NCI-H128 (cell line): Measurements from ENCODE around the gene COA5.
"Not testable (repeated sequence)": the region's sequence is repeated elsewhere in the genome, so short reads cannot be mapped to it uniquely, and the experiment has no call there.

Experiments used
- DNase-seq: peaks from one replicate; lab custom pipeline; 2025; ENCODE audit not compliant: unreplicated experiment; lab: John Stamatoyannopoulos, UW

COA5 gene

DNA sequence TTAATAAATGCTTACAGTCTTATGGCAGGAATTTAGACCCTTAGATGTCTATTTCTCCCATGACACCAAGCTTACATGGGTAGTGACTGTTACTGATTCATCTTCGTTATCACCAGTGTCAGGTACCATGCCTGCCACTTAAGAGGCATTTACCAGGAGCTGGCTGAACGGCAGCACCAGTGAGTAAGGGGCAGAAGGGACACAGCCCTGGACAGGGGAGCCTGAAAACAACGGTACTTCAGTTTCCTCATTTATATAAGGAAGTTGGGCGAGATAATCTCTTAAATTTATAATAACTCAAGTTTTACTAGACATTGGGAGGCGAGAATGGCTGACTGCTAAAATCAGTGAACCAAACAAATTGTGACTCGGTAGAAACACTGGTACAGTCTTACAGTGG lies 1.2 kb downstream of the COA5 start:
- DNase-seq: no peak

DNA sequence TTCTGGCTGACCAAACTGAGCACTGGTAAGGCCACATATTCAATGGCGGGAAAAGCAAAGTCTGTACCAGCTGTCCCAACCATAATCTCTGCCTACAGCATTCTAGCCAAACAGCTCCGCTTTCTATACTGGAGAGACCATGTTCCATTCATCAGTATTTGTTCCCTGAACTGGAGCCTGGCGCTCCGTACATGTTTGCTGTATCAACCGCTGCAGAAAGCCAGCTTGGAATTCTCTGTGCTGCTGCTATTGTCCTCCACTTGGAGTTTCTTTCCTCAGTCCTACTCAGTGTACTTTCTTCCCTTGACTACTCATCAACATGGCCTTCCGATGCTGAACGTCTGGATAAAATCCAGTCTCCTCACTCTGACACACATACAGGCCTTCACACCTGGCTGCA lies 1.9 kb downstream of the COA5 start:
- DNase-seq: no peak

DNA sequence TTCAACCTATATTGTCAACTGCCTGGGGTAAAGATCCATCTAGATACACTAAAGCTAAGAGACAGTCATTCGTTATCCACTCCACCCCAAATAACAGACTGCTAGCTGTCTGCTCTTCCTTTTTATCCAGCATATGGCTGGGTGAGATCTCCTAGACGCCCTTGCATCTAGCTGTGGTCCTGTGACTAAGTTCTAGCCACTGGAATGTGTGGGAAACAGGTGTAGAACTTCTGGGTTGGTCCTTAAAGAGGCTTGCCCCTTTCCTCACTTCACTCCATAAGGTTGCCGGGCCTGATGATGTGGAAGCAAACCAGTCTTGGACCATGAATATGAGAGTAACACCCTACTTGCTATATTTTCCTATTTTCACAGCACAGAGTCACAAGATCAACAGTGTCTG lies 3.2 kb downstream of the COA5 start:
- no peak for DNase-seq

DNA sequence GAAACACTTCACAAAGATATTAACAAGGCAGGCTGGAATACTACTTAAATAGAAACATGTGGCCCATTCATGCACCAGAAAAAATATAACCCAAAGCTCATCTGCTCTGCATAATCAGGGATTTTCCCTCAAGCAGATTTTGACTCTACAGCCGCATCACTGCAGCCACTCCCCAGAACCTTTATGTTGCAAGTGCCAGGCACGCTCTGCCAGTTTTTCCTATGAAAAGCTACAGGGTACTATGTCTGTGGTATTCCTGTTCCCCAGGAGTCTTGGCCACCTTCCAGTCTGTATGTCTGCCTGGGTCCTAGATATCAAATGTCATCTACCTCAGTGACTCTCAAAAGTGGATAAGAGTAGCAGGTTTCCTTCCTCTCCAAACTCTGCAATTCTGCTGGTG lies 3.8 kb downstream of the COA5 start:
- peak; percentile 66 for DNase-seq

DNA sequence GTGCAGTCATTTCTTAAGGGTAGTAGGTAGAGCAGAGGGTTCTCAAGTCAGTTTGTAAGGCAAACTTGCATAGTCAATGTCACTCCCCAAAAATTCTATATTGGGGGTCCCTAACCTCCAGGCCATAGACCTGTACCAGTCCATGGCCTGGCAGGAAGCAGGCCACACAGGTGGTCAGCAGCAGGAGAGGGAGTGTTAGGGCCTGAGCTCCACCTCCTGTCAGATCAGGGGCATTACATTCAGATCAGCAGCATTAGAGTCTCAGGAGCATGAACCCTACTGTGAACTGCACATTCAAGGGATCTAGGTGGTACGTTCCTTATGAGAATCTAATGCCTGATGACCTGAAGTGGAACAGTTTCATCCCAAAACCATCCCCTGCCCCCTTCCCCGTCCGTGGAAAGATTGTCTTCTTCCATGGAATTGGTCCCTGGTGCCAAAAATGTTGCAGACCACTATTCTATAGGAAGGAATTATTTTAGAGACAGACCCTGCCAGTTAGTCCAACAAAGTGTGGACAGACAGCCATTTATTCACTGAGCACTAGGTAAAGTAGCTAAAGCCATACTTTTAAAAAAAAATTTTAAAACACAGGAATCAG lies 6.7 kb downstream of the COA5 start:
- no peak for DNase-seq

DNA sequence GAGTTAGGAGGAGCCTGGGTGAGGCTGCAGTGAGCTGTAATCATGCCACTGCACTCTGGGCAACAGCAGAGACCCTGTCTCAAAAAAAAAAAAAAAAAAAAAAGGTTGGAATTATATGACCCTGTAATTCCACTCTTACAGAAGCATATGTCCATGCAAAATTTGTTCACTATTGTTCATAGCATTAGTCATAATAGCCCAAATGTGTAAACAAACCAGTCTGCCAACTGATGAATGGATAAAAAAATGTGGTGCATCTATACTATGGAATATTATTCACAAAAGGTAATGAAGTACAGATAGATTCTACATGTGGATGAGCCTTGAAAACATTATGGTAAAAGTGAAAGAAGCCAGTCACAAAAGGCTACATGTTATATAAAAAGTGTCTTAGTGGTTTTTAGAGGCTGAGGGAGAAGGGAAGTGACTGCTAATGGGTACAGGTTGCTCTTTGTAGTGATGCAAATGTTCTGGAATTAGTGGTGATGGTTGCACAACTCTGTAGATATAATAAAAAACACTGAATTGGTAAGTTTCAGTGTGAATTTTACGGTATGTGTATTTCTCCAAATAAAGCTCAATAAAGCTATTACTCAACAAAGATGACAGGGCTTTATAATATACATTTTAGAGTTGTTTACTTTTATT lies 9.4 kb downstream of the COA5 start:
- DNase-seq: no peak

DNA sequence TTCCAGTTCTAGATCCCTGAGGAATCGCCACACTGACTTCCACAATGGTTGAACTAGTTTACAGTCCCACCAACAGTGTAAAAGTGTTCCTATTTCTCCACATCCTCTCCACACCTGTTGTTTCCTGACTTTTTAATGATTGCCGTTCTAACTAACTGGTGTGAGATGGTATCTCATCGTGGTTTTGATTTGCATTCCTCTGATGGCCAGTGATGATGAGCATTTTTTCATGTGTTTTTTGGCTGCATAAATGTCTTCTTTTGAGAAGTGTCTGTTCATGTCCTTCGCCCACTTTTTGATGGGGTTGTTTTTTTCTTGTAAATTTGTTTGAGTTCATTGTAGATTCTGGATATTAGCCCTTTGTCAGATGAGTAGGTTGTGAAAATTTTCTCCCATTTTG lies 13.6 kb downstream of the COA5 start:
- DNase-seq: not testable (repeated sequence)

DNA sequence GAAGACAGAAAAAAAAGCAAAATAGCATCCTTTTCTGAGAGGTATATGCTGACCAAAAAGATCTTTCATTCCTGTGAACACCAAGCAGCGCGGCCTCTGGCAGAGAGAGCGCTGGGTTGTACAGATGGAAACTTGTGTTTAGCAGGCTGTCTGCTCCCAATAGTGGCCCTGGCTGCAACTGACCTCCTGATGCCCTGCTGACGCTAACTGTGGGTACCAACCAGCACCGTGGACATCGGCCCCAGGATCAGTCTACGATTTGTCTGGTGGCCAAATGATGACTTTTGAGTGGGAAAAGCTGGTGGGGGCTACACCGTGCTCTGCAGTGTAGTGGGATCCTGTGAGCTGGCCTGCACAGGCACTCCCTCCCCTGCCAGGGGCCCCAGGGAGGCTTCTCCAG lies 15.7 kb downstream of the COA5 start:
- DNase-seq: no peak

DNA sequence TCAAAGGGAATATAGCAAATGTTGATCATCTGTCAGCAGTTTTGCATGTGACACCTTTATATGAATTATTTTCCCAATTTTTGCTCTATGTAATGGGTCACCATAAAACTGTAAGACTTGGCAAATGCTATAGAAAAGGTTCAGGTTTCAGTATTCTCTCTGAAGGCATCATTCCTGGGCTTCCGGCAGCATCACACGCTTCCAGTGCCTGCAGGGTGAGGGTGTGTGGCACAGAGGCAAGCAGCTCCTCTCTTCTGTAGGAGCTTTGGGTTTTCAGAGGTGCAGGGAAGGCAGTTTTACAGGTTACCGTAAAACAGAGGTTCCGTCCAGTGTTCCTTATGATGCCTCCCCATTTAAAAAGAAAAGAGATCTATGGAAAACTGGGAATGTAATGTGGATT lies 18.8 kb downstream of the COA5 start:
- DNase-seq: no peak

DNA sequence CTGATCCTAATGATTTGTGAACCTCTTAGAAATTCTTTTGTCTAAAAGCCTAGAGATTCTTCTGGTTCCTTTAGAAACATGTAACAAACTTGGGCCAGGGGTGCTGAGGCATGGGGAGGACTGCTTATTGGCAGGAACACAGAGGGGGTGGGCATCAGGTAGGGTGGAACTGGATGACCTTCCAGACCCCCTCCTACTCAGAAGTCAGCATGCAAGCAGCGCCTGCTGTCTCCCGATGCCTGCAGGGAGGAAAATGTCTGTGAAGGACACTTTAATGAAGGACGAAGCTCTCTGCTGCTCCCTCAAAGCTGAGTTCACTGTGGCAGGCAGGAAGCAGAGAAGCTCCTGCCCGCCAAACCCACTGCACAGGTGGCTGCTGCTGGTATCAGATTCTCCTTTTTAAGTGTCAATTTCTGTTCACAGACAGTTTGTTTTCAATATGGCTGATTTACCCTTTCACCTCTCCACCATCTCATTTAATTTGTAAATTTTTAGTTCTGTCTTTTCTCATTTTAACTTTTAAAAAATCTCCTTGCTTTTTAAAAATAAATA lies 19.4 kb downstream of the COA5 start:
- DNase-seq: no peak

DNA sequence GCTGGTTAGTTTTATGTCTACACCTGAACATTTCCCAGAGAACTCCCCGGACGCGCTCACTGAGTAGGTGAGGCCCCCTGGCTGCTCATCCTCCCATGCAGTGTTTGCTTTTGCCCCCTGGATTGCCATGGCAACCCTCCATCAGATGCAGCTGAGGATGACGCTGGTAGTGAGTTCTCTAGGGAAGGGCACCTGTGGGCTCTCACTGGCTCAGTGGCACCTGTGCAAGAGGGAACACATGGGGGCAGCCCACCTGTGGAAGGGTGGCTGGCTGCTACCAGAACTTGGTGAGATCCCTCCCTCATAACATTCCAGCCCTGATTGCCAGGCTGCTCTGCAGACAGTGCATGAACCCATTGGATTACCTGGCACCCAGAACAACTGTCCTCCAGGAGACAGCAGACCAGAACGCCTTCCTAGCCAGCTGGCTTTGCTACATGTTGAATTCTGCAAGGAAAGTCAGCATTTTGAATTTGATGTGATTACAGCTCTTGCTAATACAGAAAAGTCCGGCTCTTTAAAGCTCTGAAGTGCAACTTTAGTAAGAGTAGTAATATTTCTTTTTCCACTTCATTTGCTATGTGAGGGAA lies 21.7 kb downstream of the COA5 start:
- no peak for DNase-seq

DNA sequence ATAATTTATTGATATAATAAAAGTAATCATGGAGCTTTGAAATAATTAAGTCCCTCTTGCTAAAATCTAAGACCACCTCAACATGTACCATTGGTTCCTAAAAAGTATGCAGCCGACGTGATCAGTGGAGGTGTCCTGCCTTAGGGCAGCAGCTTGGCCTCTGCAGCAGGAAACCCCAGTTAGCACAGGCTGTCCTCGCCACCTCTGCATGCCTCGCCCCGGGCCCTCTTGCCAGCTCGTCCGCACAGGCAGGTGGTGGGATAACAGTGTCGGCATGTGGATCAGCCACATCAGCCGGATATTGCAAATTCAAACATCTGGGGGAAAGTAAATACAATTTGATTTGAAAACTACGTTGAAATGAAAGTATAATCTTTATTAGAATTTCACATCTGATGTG lies 22.9 kb downstream of the COA5 start:
- DNase-seq: no peak

DNA sequence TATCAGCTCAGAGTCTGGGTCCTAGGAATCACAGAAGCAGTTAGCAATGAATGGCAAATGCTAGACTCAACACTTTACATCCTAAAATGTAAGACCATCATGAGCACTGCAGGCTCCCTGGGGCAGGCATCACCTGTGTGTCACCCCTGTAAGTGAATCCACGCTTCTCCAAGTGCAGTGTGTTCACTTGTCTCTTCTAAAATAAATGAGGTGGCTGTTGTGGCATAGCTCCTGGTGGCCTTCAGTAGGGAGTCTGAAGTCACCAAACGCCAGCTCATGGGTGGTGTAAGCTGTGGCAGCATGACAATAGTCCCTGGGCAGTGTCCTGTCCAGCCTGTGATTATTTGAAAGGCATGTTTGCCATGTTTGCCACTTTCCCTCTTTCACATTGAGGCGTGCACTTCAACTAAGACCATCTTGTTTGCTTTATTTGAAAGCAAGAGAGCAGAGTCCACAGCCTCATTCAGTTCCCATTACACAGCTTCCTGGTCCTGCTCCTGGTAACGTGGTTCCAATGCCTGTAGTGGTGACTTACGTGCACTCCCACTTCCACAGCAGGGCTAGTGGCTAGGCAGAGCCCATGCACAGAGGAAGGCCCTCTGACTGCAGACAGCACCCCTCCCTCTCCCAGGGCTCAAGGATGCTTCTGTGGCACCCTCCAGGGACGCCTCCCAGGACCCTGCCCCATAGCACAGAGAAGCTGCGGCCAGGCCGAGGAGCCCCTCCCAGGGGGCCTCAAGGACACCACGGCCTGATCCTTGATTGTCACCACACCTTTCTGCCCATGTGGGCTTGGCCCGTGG lies 24.3 kb downstream of the COA5 start:
- no peak for DNase-seq

DNA sequence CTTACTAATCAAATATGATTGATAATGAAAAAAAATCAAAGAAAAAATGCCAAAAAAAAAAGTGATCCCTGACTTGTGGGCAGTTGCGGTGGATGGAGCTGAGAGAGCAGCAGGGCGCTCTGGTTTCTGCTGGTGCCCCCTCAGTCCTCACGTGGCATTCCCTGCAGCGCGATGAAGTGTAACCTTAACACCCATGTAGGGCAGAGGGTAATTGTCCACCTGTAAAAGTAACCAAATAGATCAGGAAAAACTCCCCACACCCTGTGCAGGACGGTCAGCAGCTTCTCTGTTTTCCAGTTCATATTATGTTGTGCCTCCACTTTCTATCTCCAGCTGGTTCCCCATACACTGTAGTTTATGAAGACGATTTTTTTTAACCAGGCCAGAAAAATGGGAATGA lies 25.0 kb downstream of the COA5 start:
- no peak for DNase-seq

DNA sequence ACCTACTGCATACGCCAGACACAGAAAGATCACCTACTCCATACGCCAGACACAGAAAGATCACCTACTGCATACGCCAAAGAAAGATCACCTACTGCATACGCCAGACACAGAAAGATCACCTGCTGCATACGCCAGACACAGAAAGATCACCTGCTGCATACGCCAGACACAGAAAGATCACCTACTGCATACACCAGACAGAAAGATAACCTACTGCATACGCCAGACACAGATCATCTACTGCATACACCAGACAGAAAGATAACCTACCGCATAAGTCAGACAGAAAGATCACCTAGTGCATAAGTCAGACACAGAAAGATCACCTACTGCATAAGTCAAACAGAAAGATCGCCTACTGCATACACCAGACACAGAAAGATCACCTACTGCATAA lies 25.8 kb downstream of the COA5 start:
- no peak for DNase-seq

DNA sequence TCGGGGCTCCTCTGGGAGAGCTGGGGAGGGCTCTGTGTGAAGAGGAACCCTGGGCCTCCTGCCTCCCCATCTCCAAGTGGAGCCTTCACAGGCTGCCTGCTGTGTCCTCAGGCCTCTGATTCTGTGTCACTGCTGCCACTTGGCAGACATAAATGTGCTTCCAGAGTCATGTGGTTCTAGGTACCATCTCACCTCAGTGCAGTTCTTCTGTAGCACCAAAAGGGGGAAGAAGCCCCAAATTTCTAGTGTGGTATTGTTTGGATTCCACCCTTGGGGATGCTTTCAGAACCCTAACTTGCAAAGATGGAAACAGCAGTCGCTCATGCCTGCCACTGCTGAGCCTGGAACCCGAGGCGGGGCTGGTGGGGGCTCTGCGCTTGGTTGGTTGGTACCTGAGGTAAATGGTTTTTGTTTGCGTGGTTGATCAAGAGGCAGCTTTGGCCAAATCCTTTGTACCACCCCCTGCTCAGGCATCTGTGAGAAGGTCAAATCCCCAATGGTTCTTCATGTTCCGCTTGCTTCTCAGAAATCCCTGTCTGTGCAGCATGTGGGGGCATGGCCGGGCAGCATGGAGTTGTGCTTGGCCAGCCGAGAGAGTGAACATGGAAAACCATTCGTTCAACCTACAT lies 27.5 kb downstream of the COA5 start:
- DNase-seq: no peak

DNA sequence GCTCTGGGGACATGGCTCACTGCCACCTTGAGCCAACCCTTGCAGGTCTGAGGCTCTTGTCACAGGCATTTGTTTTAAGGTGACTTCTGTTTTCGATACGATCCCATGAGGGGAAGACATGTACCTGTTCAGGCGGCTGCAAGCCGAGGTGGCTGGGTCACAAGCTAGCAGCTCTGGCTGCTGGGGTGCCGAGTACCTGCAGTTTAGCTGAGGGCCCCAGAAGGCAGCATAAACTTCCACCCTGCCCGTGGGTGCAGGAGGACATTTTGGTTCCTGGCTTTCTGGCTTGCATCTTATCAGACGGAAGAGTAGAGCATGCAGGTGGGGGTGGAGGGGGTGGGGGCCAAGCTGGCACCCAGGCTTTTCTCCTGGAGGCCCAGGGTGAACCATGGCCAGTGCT lies 28.4 kb downstream of the COA5 start:
- DNase-seq: no peak

DNA sequence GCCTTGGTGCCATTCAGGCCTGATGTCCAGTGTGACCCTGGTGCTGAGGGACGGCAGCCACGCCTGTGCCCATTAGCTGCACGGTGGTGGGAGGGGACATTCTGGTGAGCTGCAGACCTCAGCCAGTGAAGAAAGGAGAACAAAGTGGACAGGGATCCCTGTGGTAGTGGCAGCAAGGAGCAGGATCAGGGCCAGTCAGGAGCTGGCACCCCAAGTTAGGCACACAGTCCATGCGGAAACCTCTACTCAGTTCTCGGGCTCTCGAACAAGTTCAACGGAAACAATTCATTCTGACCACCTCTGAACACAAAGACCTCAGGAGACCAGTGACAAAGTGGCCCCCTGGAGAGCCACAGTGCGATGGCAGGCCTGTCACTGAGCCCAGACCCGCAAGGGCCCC lies 30.1 kb downstream of the COA5 start:
- DNase-seq: no peak

DNA sequence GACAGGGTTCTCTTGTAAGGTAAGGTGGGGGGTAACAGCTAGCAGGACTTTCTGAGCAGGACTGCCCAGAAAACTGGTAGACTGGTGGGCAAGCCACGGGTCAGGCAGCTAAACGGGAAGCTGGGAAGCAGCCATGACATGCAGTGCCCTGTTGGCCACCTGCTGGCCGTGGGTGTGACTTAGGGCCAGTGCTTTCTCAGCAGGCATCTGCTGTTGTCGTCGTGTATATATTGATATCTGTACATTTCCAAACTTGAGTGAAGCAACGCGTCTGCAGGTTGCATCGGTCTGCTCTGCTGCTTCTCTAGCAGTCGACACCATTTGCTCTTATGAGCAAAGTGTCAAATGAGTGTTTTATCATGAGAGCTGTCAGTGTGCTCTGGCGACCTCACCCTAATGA lies 31.0 kb downstream of the COA5 start:
- DNase-seq: no peak

DNA sequence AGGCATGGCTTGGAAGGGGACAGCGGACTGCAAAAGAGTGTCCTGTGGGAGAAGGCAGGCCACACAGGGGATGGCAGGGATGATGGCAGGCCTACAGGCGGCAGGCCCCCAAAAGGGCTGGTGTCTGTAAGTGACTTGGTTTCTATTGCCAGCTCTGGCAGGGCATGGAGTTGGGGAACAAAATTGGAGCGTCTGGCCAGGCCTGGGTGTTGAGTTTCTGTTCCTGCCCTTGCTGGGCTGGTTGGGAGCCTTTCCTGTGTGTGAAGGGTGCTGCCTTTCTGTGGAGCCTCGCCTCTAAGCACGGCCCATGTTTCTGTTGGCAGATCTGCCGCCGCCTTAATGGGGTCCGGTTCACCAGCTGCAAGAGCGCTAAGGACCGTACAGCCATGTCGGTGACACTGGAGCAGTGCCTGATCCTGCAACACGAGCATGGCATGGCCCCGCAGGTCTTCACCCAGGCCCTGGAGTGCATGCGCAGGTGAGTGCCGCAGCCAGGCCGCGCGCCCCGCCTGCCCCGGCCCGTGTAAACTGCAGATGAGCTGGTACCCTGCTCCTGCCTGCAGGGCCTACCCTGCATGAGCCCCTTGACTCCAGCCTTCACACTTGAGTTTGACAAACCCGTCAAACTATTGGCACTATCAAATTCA lies 31.5 kb downstream of the COA5 start:
- no peak for DNase-seq

DNA sequence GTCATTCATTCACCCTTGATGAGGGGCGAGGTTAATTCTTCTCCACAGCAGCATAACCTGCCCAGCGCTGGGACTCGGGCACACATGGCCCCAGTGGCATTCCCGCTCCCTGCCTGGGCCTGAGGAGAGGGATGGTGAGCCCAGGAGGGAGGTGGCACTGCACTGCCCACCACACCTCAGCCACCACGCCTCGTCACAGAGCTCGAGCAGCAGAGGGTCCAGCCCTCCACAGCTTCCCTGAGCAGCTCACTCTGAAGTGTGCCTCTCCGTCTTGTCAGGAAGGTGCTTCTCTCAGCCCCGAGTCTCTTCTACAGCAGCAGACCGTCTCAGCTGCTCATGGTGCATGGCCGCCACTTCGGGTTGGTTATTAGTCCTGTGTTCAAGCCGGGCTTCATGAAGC lies 34.9 kb downstream of the COA5 start:
- DNase-seq: no peak
